ENCODE results near the gene SGTA.

The SGTA gene

DNA sequence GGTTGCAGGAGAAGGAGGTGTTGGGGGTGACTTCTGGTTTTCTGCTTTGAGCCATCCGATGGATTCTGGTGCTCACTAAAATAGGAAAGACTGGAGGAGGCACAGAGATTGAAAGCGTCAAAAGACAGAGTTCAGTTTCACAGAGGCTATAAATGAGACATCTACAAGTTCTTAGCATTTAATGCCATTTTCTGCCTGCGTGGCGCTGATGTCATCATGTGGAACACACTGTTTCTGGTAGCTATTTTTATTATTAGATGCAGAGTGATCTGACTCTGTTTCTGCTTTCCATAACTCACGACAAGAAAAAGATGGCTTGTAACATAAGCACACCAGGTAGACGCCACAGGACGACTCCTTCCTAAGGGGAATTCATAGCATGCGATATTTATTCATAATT is 40.0 kb downstream of the SGTA start:
- TF ChIP-seq EZH2phosphoT487 (IDR thresholded peaks at IDR 0.05; ENCODE audit: low read depth): no peak
- H3K4me2 ChIP-seq (ENCODE audit: low read length): no peak overlapping the region
- no peak overlapping the region for H3K9ac ChIP-seq (ENCODE audit: low read length)

DNA sequence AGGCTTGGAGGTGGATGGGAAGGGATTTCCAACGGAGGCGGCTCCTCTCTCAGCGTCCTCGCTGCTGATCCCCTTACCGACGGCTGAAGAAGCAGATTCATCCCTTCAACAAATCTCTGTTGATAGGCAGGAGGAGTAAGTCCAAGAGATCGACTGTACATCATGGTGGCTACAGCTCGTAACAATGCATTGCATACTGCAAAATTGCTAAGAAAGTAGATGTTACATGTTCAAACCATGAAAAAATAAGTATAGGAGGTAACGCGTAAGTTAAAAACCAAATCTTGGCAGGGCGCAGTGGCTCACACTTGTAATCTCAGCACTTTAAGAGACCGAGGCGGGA is 42.8 kb downstream of the SGTA start:
- Histone ChIP-seq H3K36me3 (replicated peaks; ENCODE audit: low read depth, low read length) (peaks cover 19% of the 10 kb centered on the region), H3K4me1 (ENCODE audit: low read length) (no peaks in the 10 kb centered on the region), H3K4me3 (ENCODE audit: low read length) (peak overlapping the region; percentile 95), H3K9ac (ENCODE audit: low read length) (no peak overlapping the region), H4K20me1 (ENCODE audit: insufficient read depth, low read length) (no peaks in the 10 kb centered on the region; the same call in 1 of the 2 replicates), H3K4me2 (ENCODE audit: low read length) (peak overlapping the region; percentile 63), H3K79me2 (ENCODE audit: low read length) (peaks cover 22% of the 10 kb centered on the region), H2AFZ (ENCODE audit: low read depth, low read length) (peak overlapping the region; percentile 94), H3K9me3 (ENCODE audit: insufficient read depth, low read length) (peaks cover 5% of the 10 kb centered on the region), H3K27me3 (ENCODE audit: low read depth, low read length) (peaks cover 9% of the 10 kb centered on the region), H3K27ac (ENCODE audit: low read length) (no peak overlapping the region)
- no peak for TF ChIP-seq EZH2phosphoT487 (IDR thresholded peaks at IDR 0.05; ENCODE audit: low read depth)
- TF ChIP-seq, protein P1, sequence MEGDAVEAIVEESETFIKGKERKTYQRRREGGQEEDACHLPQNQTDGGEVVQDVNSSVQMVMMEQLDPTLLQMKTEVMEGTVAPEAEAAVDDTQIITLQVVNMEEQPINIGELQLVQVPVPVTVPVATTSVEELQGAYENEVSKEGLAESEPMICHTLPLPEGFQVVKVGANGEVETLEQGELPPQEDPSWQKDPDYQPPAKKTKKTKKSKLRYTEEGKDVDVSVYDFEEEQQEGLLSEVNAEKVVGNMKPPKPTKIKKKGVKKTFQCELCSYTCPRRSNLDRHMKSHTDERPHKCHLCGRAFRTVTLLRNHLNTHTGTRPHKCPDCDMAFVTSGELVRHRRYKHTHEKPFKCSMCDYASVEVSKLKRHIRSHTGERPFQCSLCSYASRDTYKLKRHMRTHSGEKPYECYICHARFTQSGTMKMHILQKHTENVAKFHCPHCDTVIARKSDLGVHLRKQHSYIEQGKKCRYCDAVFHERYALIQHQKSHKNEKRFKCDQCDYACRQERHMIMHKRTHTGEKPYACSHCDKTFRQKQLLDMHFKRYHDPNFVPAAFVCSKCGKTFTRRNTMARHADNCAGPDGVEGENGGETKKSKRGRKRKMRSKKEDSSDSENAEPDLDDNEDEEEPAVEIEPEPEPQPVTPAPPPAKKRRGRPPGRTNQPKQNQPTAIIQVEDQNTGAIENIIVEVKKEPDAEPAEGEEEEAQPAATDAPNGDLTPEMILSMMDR (IDR thresholded peaks at IDR 0.05; ENCODE audit: low read depth, low read length): no peak

More for the DNA sequence above, 40.0 kb downstream of the SGTA start:
- H2AFZ ChIP-seq (ENCODE audit: low read depth, low read length): no peak overlapping the region
- H3K27me3 ChIP-seq (ENCODE audit: low read depth, low read length): peaks cover 17% of the 10 kb centered on the region
- H3K27ac ChIP-seq (ENCODE audit: low read length): no peak overlapping the region
- H3K36me3 ChIP-seq (replicated peaks; ENCODE audit: low read depth, low read length): no peaks in the 10 kb centered on the region
- no peak overlapping the region for H3K4me3 ChIP-seq (ENCODE audit: low read length)
- no peaks in the 10 kb centered on the region for H3K4me1 ChIP-seq (ENCODE audit: low read length)
- H4K20me1 ChIP-seq (ENCODE audit: insufficient read depth, low read length): no peaks in the 10 kb centered on the region
- no peaks in the 10 kb centered on the region for H3K9me3 ChIP-seq (ENCODE audit: insufficient read depth, low read length)
- H3K79me2 ChIP-seq (ENCODE audit: low read length): peaks cover 14% of the 10 kb centered on the region

DNA sequence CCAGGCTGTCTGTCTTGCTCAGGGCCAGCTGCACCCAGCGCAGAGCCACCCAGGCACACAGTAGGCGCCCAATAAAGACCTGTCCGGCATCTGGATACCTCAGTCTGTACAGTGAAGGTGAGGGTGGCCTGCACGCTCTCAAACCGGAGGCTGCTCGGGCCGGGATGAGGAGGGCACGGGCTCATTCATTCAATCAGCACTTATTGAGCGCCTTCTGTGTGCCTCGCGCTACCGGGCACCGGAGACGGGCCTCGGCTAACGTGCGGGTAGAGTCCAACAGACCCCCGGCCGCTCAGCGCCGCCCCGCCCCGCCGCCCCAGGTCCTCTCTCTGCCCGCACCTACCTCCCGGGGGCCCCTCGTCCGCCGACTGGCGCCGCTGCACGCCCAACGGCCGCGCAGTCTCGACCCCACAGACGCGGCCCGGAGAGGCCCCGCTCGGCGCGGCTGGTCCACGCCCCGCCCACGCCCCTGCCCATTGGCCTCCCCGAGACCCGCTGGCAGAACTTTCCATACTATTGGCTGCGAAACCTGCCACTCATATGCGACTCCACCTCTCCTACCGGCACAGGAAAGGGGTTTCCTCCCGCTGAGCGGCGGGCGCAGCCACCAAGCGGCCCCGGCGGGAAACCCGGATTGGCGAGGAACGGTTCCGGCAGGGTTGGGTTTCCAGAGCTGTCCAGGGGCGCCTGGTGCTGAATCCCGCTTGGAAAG is 43.3 kb downstream of the SGTA start, which contains the start of gene SLC39A3:
Gene SLC39A3, minus strand, starts transcription at position 416 of the 712 bp plus-strand sequence. CDS start 2,760 bp downstream, outside the sequence.
- H3K27me3 ChIP-seq (ENCODE audit: low read depth, low read length): peaks cover 9% of the 10 kb centered on the region
- no peak for TF ChIP-seq EZH2phosphoT487 (IDR thresholded peaks at IDR 0.05; ENCODE audit: low read depth)
- TF ChIP-seq, protein P1 (IDR thresholded peaks at IDR 0.05; ENCODE audit: low read depth, low read length): no peak
- H3K79me2 ChIP-seq (ENCODE audit: low read length): peaks cover 22% of the 10 kb centered on the region
- no peaks in the 10 kb centered on the region; the same call in 1 of the 2 replicates for H4K20me1 ChIP-seq (ENCODE audit: insufficient read depth, low read length)
- H3K9me3 ChIP-seq (ENCODE audit: insufficient read depth, low read length): peaks cover 5% of the 10 kb centered on the region
- peak within 1 kb of the TSS; percentile 95 for H3K4me3 ChIP-seq (ENCODE audit: low read length)
- no peaks in the 10 kb centered on the region for H3K4me1 ChIP-seq (ENCODE audit: low read length)
- H3K4me2 ChIP-seq (ENCODE audit: low read length): peak within 1 kb of the TSS; percentile 92
- peak within 1 kb of the TSS; percentile 94 for H2AFZ ChIP-seq (ENCODE audit: low read depth, low read length)
- H3K36me3 ChIP-seq (replicated peaks; ENCODE audit: low read depth, low read length): peaks cover 23% of the 10 kb centered on the region
- no peak within 1 kb of the TSS for H3K27ac ChIP-seq (ENCODE audit: low read length)
- H3K9ac ChIP-seq (ENCODE audit: low read length): peak within 1 kb of the TSS; percentile 77

DNA sequence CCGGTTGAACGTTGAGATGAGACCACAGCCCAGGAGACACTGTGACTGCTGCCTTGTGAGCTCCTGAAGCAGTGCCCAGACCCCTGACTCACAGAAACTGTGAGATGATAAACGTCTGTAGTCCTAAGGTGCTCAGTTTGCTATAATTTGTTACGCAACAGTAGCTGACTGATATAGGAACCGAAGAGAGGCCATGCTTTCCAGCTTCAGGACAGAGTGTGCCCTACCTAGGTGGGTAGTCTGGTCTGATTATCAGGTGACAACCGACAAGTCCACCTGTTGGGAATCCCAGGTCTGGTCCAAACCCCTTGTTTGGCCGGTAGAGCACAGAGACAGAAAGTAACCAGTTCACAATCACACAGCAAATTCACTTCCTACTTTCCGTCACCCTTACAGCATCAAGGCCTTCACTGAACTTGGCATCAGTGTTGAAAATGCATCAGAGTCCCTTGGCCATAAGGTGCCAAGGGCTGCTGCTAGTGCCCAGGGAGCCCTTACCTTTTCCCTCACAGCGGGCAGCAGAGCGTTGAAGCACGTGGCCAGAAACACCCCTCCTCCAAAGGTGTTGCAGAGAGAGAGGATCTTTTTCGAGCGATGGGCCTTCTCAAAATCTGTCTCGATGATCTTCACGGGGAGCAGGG is 46.4 kb downstream of the SGTA start:
- Histone ChIP-seq H2AFZ (ENCODE audit: low read depth, low read length) (no peak overlapping the region), H4K20me1 (ENCODE audit: insufficient read depth, low read length) (no peaks in the 10 kb centered on the region; the same call in 1 of the 2 replicates), H3K9me3 (ENCODE audit: insufficient read depth, low read length) (peaks cover 5% of the 10 kb centered on the region), H3K4me2 (ENCODE audit: low read length) (no peak overlapping the region), H3K4me3 (ENCODE audit: low read length) (no peak overlapping the region), H3K79me2 (ENCODE audit: low read length) (peaks cover 22% of the 10 kb centered on the region), H3K9ac (ENCODE audit: low read length) (no peak overlapping the region), H3K36me3 (replicated peaks; ENCODE audit: low read depth, low read length) (peaks cover 25% of the 10 kb centered on the region), H3K4me1 (ENCODE audit: low read length) (no peaks in the 10 kb centered on the region), H3K27ac (ENCODE audit: low read length) (no peak overlapping the region), H3K27me3 (ENCODE audit: low read depth, low read length) (no peaks in the 10 kb centered on the region)
- no peak for TF ChIP-seq EZH2phosphoT487 (IDR thresholded peaks at IDR 0.05; ENCODE audit: low read depth)
- TF ChIP-seq, protein P1 (IDR thresholded peaks at IDR 0.05; ENCODE audit: low read depth, low read length): no peak
